Measurements from ENCODE around the gene ARL4A. TPM values are rescaled to one million over a fixed set of nuclear protein-coding genes. Genes with fewer than 3 reads are reported as not detected.

ARL4A gene
- total RNA-seq, 1 experiment from 2014 or later, result 18.3 TPM

GRCh38 chr7:12649348-12649747 lies 38.1 kb upstream of the ARL4A start:
- Histone ChIP-seq H3K9me3 (ENCODE audit: low read depth, low read length, poor library complexity, severe bottlenecking) (no peaks in the 10 kb centered on the region), H3K36me3 (ENCODE audit: insufficient read depth, low read length, poor library complexity, severe bottlenecking) (no peaks in the 10 kb centered on the region), H3K27ac (ENCODE audit: low read depth, low read length, poor library complexity, severe bottlenecking) (no peak overlapping the region), H3K4me1 (ENCODE audit: insufficient read depth, low read length, poor library complexity, severe bottlenecking) (no peaks in the 10 kb centered on the region), H3K27me3 (replicated peaks; ENCODE audit: insufficient read depth, low read depth, low read length, poor library complexity) (no peaks in the 10 kb centered on the region), H3K4me3 (ENCODE audit: low read depth, low read length, poor library complexity, severe bottlenecking) (no peak overlapping the region)
- intact Hi-C loops (cut with micrococcal nuclease; ENCODE audit: unreplicated experiment), result no loop called here
- TF ChIP-seq EZH2 (IDR thresholded peaks at IDR 0.05; ENCODE audit: borderline replicate concordance, low read depth, low read length, poor library complexity, severe bottlenecking), result no peak
- no peak for TF ChIP-seq CTCF (conservative IDR thresholded peaks at IDR 0.05; ENCODE audit: low read depth, low read length)
- ChIA-PET CTCF (no interaction called here), POLR2A (ENCODE audit: low non-redundant PET) (no interaction called here)
- BruUV-seq (replicated peaks), result no TSS peak
- no peak for DNase-seq (ENCODE audit: low spot score)

GRCh38 chr7:12650080-12650479 lies 37.4 kb upstream of the ARL4A start:
- ChIA-PET CTCF (no interaction called here), POLR2A (ENCODE audit: low non-redundant PET) (no interaction called here)
- intact Hi-C loops (cut with micrococcal nuclease; ENCODE audit: unreplicated experiment), result no loop called here
- no peak for DNase-seq (ENCODE audit: low spot score)
- Histone ChIP-seq H3K9me3 (ENCODE audit: low read depth, low read length, poor library complexity, severe bottlenecking) (no peaks in the 10 kb centered on the region), H3K4me3 (ENCODE audit: low read depth, low read length, poor library complexity, severe bottlenecking) (no peak overlapping the region), H3K27ac (ENCODE audit: low read depth, low read length, poor library complexity, severe bottlenecking) (no peak overlapping the region), H3K36me3 (ENCODE audit: insufficient read depth, low read length, poor library complexity, severe bottlenecking) (no peaks in the 10 kb centered on the region), H3K27me3 (replicated peaks; ENCODE audit: insufficient read depth, low read depth, low read length, poor library complexity) (no peaks in the 10 kb centered on the region), H3K4me1 (ENCODE audit: insufficient read depth, low read length, poor library complexity, severe bottlenecking) (no peaks in the 10 kb centered on the region)
- TF ChIP-seq CTCF (conservative IDR thresholded peaks at IDR 0.05; ENCODE audit: low read depth, low read length), result no peak
- no peak for TF ChIP-seq EZH2 (IDR thresholded peaks at IDR 0.05; ENCODE audit: borderline replicate concordance, low read depth, low read length, poor library complexity, severe bottlenecking)
- BruUV-seq (replicated peaks), result no TSS peak

GRCh38 chr7:12653110-12653509 lies 34.3 kb upstream of the ARL4A start:
- no TSS peak for BruUV-seq (replicated peaks)
- POLR2A ChIA-PET (ENCODE audit: low non-redundant PET), result no interaction called here
- no peak for TF ChIP-seq EZH2 (IDR thresholded peaks at IDR 0.05; ENCODE audit: borderline replicate concordance, low read depth, low read length, poor library complexity, severe bottlenecking)
- no peak for TF ChIP-seq CTCF (conservative IDR thresholded peaks at IDR 0.05; ENCODE audit: low read depth, low read length)
- Histone ChIP-seq H3K36me3 (ENCODE audit: insufficient read depth, low read length, poor library complexity, severe bottlenecking) (no peaks in the 10 kb centered on the region), H3K4me3 (ENCODE audit: low read depth, low read length, poor library complexity, severe bottlenecking) (no peak overlapping the region), H3K9me3 (ENCODE audit: low read depth, low read length, poor library complexity, severe bottlenecking) (no peaks in the 10 kb centered on the region), H3K4me1 (ENCODE audit: insufficient read depth, low read length, poor library complexity, severe bottlenecking) (no peaks in the 10 kb centered on the region), H3K27ac (ENCODE audit: low read depth, low read length, poor library complexity, severe bottlenecking) (no peak overlapping the region), H3K27me3 (replicated peaks; ENCODE audit: insufficient read depth, low read depth, low read length, poor library complexity) (no peaks in the 10 kb centered on the region)
- CTCF ChIA-PET, result no interaction called here
- intact Hi-C loops (cut with micrococcal nuclease; ENCODE audit: unreplicated experiment), result no loop called here
- no peak for DNase-seq (ENCODE audit: low spot score)
